Activated T-cell treated with anti-CD3 and anti-CD28 coated beads, Interleukin-2, amount 50 U/mL, for 4 hours (primary cell): Measurements from ENCODE around the gene TOPAZ1. TPM values are rescaled to one million over a fixed set of nuclear protein-coding genes. Genes with fewer than 3 reads are reported as not detected.
A peak's percentile ranks its signal among the peaks of the same experiment; 100 is the strongest.

Experiments used
- ATAC-seq, 2 donors: fragments of 200-7000 bp; cut with Tn5 transposase; one replicate each; pipeline ENCODE4 v1.10.0; 2021
- DNase-seq: peaks from one replicate; pipeline ENCODE4 v3.0.0-alpha.2; 2020
- H3K27me3 Mint-ChIP-seq: one replicate; pipeline ENCODE4 v1.8.0; 2021; ENCODE audit warnings: low read depth, mixed read lengths
- H3K36me3 Mint-ChIP-seq: one replicate; pipeline ENCODE4 v1.8.0; 2022; ENCODE audit warnings: mixed read lengths; ENCODE audit not compliant: insufficient read depth
- H3K4me1 Mint-ChIP-seq: one replicate; pipeline ENCODE4 v1.8.0; 2021; ENCODE audit warnings: low read depth, mixed read lengths
- H3K4me3 Mint-ChIP-seq: one replicate; pipeline ENCODE4 v1.8.0; 2021; ENCODE audit warnings: mild to moderate bottlenecking, moderate library complexity, mixed read lengths
- H3K9me3 Mint-ChIP-seq: one replicate; pipeline ENCODE4 v1.8.0; 2021; ENCODE audit warnings: mixed read lengths
- total RNA-seq, 3 donors: library from RNA; stranded (reverse); gene quantifications; one replicate each; pipeline ENCODE4 v1.2.1, GENCODE V29; 2021

TOPAZ1 gene
- total RNA-seq, 3 donors from 2014 or later, result not detected

- Mint-ChIP-seq H3K4me1 (no peaks in the 10 kb centered on the region), H3K9me3 (peaks cover 6% of the 10 kb centered on the region), H3K27me3 (peaks cover 18% of the 10 kb centered on the region), H3K36me3 (no peaks in the 10 kb centered on the region), H3K4me3 (no peak overlapping the region)
- no peak for ATAC-seq
- no peak for DNase-seq
Observed at GRCh38 chr3:44280077-44280476, 38.4 kb downstream of the TOPAZ1 start.

DNA sequence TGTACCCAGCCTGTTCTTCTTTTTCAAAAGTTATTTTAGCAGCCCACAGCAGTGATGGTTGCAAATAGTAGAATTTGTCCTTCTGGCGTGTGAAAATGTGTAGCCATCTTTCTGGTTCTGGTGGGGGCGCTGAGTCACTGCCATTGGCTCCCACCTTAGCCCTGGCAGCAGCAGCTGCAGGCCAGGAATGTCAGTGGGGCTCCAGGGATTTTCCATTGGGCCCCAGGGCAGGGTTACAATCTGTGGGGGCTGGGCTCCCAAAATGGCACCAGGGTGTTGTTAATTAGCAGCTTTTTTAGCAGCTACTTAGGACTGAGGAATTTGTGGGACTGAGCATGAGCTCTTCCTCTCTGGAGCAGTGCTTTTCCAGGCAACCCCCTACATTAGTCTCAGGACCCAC, 38.9 kb downstream of the TOPAZ1 start:
- Mint-ChIP-seq H3K36me3 (no peaks in the 10 kb centered on the region), H3K4me1 (no peaks in the 10 kb centered on the region), H3K27me3 (peaks cover 18% of the 10 kb centered on the region), H3K9me3 (peaks cover 6% of the 10 kb centered on the region), H3K4me3 (no peak overlapping the region)
- ATAC-seq, result no peak
- no peak for DNase-seq

DNA sequence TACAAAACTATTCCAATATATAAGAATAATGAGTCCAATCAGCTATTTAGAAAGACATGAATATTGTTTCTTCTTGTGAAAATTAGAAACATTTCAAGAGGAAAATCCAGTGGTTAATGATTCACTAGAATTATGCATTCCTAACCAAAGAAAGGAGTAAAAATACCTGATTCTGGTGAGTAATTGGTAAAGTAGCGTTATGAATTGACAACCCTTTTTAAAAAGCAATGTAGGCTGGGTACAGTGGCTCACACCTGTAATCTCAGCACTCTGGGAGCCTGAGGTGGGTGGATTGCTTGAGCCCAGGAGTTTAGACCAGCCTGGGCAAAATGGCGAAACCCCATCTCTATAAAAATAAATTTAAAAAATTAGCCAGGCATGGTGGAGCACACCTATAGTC, 43.3 kb downstream of the TOPAZ1 start:
- Mint-ChIP-seq H3K4me3 (no peak overlapping the region), H3K27me3 (peaks cover 23% of the 10 kb centered on the region), H3K4me1 (no peaks in the 10 kb centered on the region), H3K36me3 (no peaks in the 10 kb centered on the region), H3K9me3 (no peaks in the 10 kb centered on the region)
- peak in 1 of 2 donors; percentile 28 for ATAC-seq
- DNase-seq, result no peak

GRCh38 chr3:44289882-44290462, 48.3 kb downstream of the TOPAZ1 start:
- no peaks in the 10 kb centered on the region for H3K4me1 Mint-ChIP-seq
- ATAC-seq (no peak), DNase-seq (no peak)
- H3K9me3 Mint-ChIP-seq, result no peaks in the 10 kb centered on the region
- H3K4me3 Mint-ChIP-seq, result no peak overlapping the region
- peaks cover 13% of the 10 kb centered on the region for H3K27me3 Mint-ChIP-seq
- no peaks in the 10 kb centered on the region for H3K36me3 Mint-ChIP-seq

GRCh38 chr3:44292276-44292675, 50.6 kb downstream of the TOPAZ1 start:
- Mint-ChIP-seq H3K27me3 (peaks cover 20% of the 10 kb centered on the region), H3K36me3 (no peaks in the 10 kb centered on the region), H3K4me3 (no peak overlapping the region), H3K9me3 (no peaks in the 10 kb centered on the region), H3K4me1 (no peaks in the 10 kb centered on the region)
- DNase-seq (no peak), ATAC-seq (no peak)

DNA sequence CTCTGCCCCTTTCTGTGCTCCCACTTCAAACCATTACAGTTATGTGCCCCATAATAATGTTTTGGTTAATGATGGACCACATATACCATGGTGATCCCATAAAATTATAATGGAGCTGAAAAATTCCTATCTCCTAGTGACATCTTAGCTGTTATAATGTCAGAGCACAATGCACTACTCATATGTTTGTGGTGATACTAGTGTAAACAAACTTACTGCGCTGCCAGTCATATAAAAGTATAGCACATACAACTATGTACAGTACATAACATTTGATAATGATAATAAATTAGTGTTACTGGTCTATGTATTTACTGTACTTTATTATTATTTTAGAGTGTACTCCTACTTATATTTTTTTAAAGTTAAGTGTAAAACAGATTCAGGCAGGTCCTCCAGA, 51.3 kb downstream of the TOPAZ1 start:
- H3K9me3 Mint-ChIP-seq, result no peaks in the 10 kb centered on the region
- H3K4me1 Mint-ChIP-seq, result no peaks in the 10 kb centered on the region
- H3K36me3 Mint-ChIP-seq, result no peaks in the 10 kb centered on the region
- H3K27me3 Mint-ChIP-seq, result peaks cover 18% of the 10 kb centered on the region
- ATAC-seq, result no peak
- DNase-seq, result no peak
- no peak overlapping the region for H3K4me3 Mint-ChIP-seq

GRCh38 chr3:44297255-44297654, 55.6 kb downstream of the TOPAZ1 start:
- ATAC-seq, result no peak
- Mint-ChIP-seq H3K4me3 (no peak overlapping the region), H3K36me3 (no peaks in the 10 kb centered on the region), H3K9me3 (no peaks in the 10 kb centered on the region), H3K27me3 (peaks cover 7% of the 10 kb centered on the region), H3K4me1 (no peaks in the 10 kb centered on the region)
- DNase-seq, result no peak

DNA sequence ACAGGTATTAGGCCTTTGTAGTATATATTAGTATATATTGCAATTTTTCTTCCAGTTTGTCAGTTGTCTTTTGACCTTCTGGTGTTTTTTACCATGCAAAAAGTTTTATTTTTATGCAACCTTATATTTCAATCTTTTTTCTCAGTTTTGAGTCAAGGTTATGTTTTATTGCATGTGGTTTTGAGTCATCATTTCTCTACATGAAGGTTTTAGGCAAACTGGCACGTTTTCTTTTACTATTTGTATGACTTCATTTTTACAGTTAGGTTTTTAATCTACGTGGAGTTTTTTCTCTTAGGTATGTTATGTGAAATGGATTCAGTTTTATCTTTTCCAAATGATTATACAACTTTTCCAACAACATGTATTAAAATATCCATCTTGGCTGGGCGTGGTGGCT, 60.1 kb downstream of the TOPAZ1 start:
- peaks cover 10% of the 10 kb centered on the region for H3K27me3 Mint-ChIP-seq
- H3K4me1 Mint-ChIP-seq, result no peaks in the 10 kb centered on the region
- no peaks in the 10 kb centered on the region for H3K9me3 Mint-ChIP-seq
- DNase-seq (no peak), ATAC-seq (no peak)
- H3K36me3 Mint-ChIP-seq, result no peaks in the 10 kb centered on the region
- no peak overlapping the region for H3K4me3 Mint-ChIP-seq

DNA sequence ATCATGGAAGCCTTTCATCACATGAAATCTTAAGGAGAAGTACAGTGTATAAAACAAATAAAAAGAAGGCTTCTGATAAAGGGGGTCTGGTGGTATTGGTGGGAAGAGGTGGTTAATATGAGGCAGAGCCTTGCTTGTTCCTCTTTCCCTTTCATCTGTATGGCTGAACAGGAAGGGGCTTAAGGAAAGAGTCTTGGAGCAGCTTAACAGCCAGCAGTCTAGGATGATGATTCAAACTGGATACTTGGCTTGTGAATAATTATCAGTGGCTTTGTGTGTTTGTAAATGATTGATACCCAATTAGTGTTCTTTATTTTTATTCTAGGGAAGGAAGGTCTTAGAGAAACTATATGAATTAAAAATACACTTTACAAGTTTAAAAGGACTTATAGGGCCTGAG, 67.8 kb downstream of the TOPAZ1 start:
- Mint-ChIP-seq H3K4me1 (no peaks in the 10 kb centered on the region), H3K36me3 (no peaks in the 10 kb centered on the region), H3K27me3 (peaks cover 14% of the 10 kb centered on the region), H3K4me3 (no peak overlapping the region), H3K9me3 (no peaks in the 10 kb centered on the region)
- ATAC-seq, result no peak
- no peak for DNase-seq

- Mint-ChIP-seq H3K4me1 (no peaks in the 10 kb centered on the region), H3K36me3 (no peaks in the 10 kb centered on the region), H3K4me3 (no peak overlapping the region), H3K27me3 (peaks cover 11% of the 10 kb centered on the region), H3K9me3 (no peaks in the 10 kb centered on the region)
- ATAC-seq (no peak), DNase-seq (no peak)
Observed at GRCh38 chr3:44318891-44319311, 77.2 kb downstream of the TOPAZ1 start.

GRCh38 chr3:44321335-44321734, 79.6 kb downstream of the TOPAZ1 start:
- DNase-seq (no peak), ATAC-seq (no peak)
- Mint-ChIP-seq H3K9me3 (no peaks in the 10 kb centered on the region), H3K27me3 (peaks cover 14% of the 10 kb centered on the region), H3K36me3 (no peaks in the 10 kb centered on the region), H3K4me1 (no peaks in the 10 kb centered on the region), H3K4me3 (no peak overlapping the region)

DNA sequence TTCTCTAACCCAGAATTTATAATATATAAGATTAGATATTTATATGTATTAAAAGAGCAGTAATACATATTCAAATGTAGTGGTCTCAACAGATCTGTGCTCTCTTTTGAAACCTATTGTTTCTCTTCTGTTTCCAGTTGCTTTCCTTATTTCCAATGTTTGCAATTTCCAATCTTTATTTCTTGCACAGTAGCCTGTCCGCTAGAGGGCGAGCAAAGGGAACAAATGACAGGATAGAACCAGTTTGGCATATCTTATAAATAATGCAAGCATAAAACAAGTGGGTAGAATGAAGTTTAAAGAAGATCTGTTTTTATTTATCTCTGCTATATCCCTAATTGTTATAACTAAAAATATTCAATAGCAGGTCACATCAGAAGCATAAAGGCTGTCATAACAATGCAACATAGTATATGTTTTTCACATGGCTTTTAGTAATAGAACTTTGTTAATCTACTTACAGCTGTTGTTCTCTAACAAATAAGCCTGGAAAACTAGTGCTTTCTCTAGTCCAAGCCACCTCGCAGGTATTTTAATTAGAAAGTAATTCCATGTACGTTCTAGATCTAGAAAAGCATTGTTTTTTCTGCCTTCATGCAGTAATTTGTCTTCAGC, 81.8 kb downstream of the TOPAZ1 start:
- Mint-ChIP-seq H3K4me3 (no peak overlapping the region), H3K36me3 (no peaks in the 10 kb centered on the region), H3K27me3 (peaks cover 18% of the 10 kb centered on the region), H3K4me1 (no peaks in the 10 kb centered on the region), H3K9me3 (no peaks in the 10 kb centered on the region)
- no peak for ATAC-seq
- peak; percentile 45 for DNase-seq

DNA sequence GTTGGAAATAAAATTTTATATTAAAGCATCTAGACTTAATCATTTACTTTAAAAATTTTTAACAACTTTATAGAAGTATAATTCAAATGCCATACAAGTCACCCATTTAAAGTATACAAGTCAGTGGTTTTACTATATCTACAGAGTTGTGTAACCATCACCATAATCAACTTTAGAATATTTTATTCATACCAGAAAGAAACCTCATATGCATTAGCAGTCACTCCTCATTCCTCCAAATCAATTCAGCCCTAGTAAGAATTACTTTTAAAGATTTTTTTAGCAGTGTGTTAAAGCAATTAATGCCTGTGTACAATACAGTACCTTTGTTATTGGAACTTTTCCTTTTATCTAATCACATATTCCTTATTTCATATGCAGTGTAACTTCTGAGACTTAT, 82.9 kb downstream of the TOPAZ1 start:
- no peak for ATAC-seq
- DNase-seq, result no peak
- no peaks in the 10 kb centered on the region for H3K9me3 Mint-ChIP-seq
- peaks cover 23% of the 10 kb centered on the region for H3K27me3 Mint-ChIP-seq
- no peaks in the 10 kb centered on the region for H3K4me1 Mint-ChIP-seq
- H3K36me3 Mint-ChIP-seq, result no peaks in the 10 kb centered on the region
- H3K4me3 Mint-ChIP-seq, result no peak overlapping the region

GRCh38 chr3:44326019-44326418, 84.3 kb downstream of the TOPAZ1 start:
- no peaks in the 10 kb centered on the region for H3K9me3 Mint-ChIP-seq
- H3K27me3 Mint-ChIP-seq, result peaks cover 26% of the 10 kb centered on the region
- H3K4me1 Mint-ChIP-seq, result no peaks in the 10 kb centered on the region
- H3K4me3 Mint-ChIP-seq, result no peak overlapping the region
- H3K36me3 Mint-ChIP-seq, result no peaks in the 10 kb centered on the region
- no peak for DNase-seq
- no peak for ATAC-seq

GRCh38 chr3:44326515-44326914, 84.8 kb downstream of the TOPAZ1 start:
- Mint-ChIP-seq H3K27me3 (peaks cover 31% of the 10 kb centered on the region), H3K9me3 (no peaks in the 10 kb centered on the region), H3K36me3 (no peaks in the 10 kb centered on the region), H3K4me3 (no peak overlapping the region), H3K4me1 (no peaks in the 10 kb centered on the region)
- DNase-seq (no peak), ATAC-seq (no peak)
